ENCODE measurements around the gene RAC2.

DNA sequence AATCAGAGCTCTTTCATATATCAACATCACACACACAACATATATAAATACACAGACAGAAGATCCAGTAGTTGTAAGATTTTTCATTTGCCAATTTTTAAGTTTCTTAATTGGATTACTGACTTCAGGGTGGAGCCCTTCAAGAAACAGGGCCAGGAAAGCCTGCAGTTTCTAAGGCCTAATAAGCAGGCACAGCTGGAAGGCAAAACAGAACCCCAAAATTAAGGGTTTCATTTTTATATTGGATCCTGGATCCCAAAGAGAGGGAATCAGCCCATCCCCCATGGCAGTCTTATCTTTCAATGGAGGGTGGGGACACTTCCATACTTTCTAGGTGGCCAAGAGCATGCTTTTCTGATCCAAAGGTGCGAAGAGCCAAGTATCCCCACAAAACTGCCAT is 51.3 kb downstream of the RAC2 start:
- TF ChIP-seq EP300 (IDR thresholded peaks at IDR 0.05) (no peak), POLR2A (IDR thresholded peaks at IDR 0.05) (no peak), POLR2AphosphoS5 (IDR thresholded peaks at IDR 0.05) (no peak)
- TF ChIP-seq, protein P1, sequence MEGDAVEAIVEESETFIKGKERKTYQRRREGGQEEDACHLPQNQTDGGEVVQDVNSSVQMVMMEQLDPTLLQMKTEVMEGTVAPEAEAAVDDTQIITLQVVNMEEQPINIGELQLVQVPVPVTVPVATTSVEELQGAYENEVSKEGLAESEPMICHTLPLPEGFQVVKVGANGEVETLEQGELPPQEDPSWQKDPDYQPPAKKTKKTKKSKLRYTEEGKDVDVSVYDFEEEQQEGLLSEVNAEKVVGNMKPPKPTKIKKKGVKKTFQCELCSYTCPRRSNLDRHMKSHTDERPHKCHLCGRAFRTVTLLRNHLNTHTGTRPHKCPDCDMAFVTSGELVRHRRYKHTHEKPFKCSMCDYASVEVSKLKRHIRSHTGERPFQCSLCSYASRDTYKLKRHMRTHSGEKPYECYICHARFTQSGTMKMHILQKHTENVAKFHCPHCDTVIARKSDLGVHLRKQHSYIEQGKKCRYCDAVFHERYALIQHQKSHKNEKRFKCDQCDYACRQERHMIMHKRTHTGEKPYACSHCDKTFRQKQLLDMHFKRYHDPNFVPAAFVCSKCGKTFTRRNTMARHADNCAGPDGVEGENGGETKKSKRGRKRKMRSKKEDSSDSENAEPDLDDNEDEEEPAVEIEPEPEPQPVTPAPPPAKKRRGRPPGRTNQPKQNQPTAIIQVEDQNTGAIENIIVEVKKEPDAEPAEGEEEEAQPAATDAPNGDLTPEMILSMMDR (IDR thresholded peaks at IDR 0.05): no peak
